Kidney (tissue), 14 donors: Measurements from ENCODE around the gene C4BPA. TPM values are rescaled to one million over a fixed set of nuclear protein-coding genes. Genes with fewer than 3 reads are reported as not detected.

ENCODE experiments used
- DNase-seq, 5 donors: peaks; one replicate each; pipeline ENCODE4 v3.0.0-alpha.2; 2013 to 2020
- FAIRE-seq: peaks from 2 replicates; lab custom pipeline; 2012; peaks lifted over from hg19 to GRCh38; lab: Jason Lieb, UNC
- H3K27ac ChIP-seq, 2 donors: one replicate each; pipeline ENCODE4 v1.7.0; 2013; ENCODE audit warnings: low read depth in 2 of 2, low read length in 2 of 2, inconsistent platforms in 1 of 2
- H3K27me3 ChIP-seq: one replicate; pipeline ENCODE4 v1.7.1; 2013; ENCODE audit warnings: low read length, inconsistent platforms; ENCODE audit not compliant: control insufficient read depth, insufficient read depth
- H3K36me3 ChIP-seq, 3 donors: one replicate each; pipeline versions ENCODE4 v1.7.0 to v1.7.1; 2013; ENCODE audit warnings: low read length in 3 of 3, control low read depth in 1 of 3, inconsistent platforms in 1 of 3; ENCODE audit not compliant: insufficient read depth in 3 of 3, control insufficient read depth in 2 of 3
- H3K4me1 ChIP-seq, 3 donors: one replicate each; pipeline versions ENCODE4 v1.7.0 to v1.7.1; 2013; ENCODE audit warnings: low read length in 3 of 3, inconsistent platforms in 1 of 3, low read depth in 1 of 3; ENCODE audit not compliant: control insufficient read depth in 2 of 3, insufficient read depth in 2 of 3
- H3K4me3 ChIP-seq, 3 donors: one replicate each; pipeline versions ENCODE4 v1.7.0 to v1.8.1; 2013; ENCODE audit warnings: low read length in 3 of 3, control low read depth in 1 of 3, inconsistent platforms in 1 of 3
- H3K9ac ChIP-seq, 3 donors: one replicate each; pipeline versions ENCODE4 v1.7.0 to v1.7.1; 2013; ENCODE audit warnings: low read length in 3 of 3, control low read depth in 1 of 3, inconsistent platforms in 1 of 3
- H3K9me3 ChIP-seq, 3 donors: one replicate each; pipeline versions ENCODE4 v1.7.0 to v1.7.1; 2013; ENCODE audit warnings: low read length in 3 of 3, control low read depth in 1 of 3, inconsistent platforms in 1 of 3; ENCODE audit not compliant: control insufficient read depth in 2 of 3, insufficient read depth in 1 of 3
- CTCF ChIP-seq: IDR thresholded peaks from 3 replicates; pipeline ENCODE4 v1.5.1; 2012; ENCODE audit warnings: mild to moderate bottlenecking, moderate library complexity, borderline replicate concordance; ENCODE audit not compliant: insufficient read depth; ENCODE audit errors: extremely low read depth
- intact Hi-C: fragments of 100-400 bp; cut with DNase I; formaldehyde crosslinking; loops from one replicate; pipeline ENCODE4 v1.11.1; 2022
- polyA plus RNA-seq: library from polyadenylated mRNA; stranded (reverse); fragments of 350-450 nt; fragmentation: Illumina TruSeq; extraction: RNeasy Lipid Tissue Mini Kit (QIAGEN cat#74804); gene quantifications from one replicate; pipeline ENCODE4 v1.2.3, GENCODE V29; 2014; ENCODE audit warnings: low read depth, low replicate concordance; ENCODE audit not compliant: insufficient read depth
- total RNA-seq: library from RNA; stranded (reverse); fragmentation: NEBNext Ultra II Directional; extraction: Animal tissue kit (Norgen Biotek cat#: 25700); gene quantifications from one replicate; pipeline ENCODE4 v1.2.1, GENCODE V29; 2021
- donor health status: control.
- donor health status: control.
- donor health status: control.
- donor health status: control.
- donor health status: control.
- donor health status: DM: yes; HTN: yes; CAD: no.
- donor health status: Normal renal cell carcinoma (clear cell type).

The C4BPA gene
- total and polyA plus RNA-seq, 2 donors from 2014 or later: 45.7 TPM; not detected in 1

DNA sequence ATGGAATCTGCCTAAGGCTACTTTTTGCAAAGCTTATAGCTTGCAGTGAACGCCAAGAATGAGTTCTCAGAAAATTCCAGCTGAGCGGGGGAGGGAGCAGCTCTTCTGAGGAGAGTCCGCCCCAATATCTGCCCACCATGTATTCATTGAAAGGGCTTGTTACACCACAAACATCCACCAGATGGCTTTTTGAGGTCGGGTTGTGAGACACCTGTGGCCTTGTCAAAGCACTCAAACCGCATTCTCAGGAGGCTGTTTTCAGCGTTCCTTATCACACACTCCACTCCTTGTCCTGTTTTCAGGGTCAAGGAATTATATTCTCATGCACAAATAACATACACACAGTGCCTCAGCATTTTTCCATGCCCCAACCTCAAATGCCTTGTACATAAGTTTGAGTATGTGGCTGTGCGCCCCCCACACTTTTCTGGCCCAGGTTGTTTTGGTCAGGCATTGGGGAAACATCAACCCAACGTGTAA lies 19.3 kb upstream of the C4BPA start:
- Histone ChIP-seq H3K36me3 (peaks cover 0 to 6% (median 0%) of the 10 kb centered on the region in 3 donors), H3K4me1 (peaks cover 0 to 4% (median 3%) of the 10 kb centered on the region in 3 donors), H3K27me3 (no peaks in the 10 kb centered on the region), H3K9ac (no peak overlapping the region), H3K9me3 (no peaks in the 10 kb centered on the region), H3K4me3 (no peak overlapping the region), H3K27ac (no peak overlapping the region)
- peak in 4 of 5 donors; percentile 53 to 90 (median 78) for DNase-seq
- TF ChIP-seq CTCF: peak; percentile 58
- no peak for FAIRE-seq
- intact Hi-C loops: loop anchor here (10.0 kb wide), 1 partner anchor 320 kb away; no protein-coding TSS in a partner anchor

GRCh38 chr1:207085887-207086286 lies 18.1 kb upstream of the C4BPA start:
- Histone ChIP-seq H3K27me3 (no peaks in the 10 kb centered on the region), H3K9me3 (no peaks in the 10 kb centered on the region), H3K36me3 (no peaks in the 10 kb centered on the region), H3K4me3 (no peak overlapping the region), H3K9ac (no peak overlapping the region), H3K27ac (no peak overlapping the region), H3K4me1 (peaks cover 0 to 4% (median 3%) of the 10 kb centered on the region in 3 donors)
- no peak for TF ChIP-seq CTCF
- no peak for DNase-seq
- intact Hi-C loops: loop anchor here (10.0 kb wide), 1 partner anchor 319 kb away; no protein-coding TSS in a partner anchor
- FAIRE-seq: no peak

GRCh38 chr1:207088161-207088560 lies 15.9 kb upstream of the C4BPA start:
- Histone ChIP-seq H3K27ac (no peak overlapping the region), H3K27me3 (no peaks in the 10 kb centered on the region), H3K4me3 (no peak overlapping the region), H3K9ac (no peak overlapping the region), H3K4me1 (peaks cover 0 to 4% (median 3%) of the 10 kb centered on the region in 3 donors), H3K36me3 (no peaks in the 10 kb centered on the region), H3K9me3 (no peaks in the 10 kb centered on the region)
- TF ChIP-seq CTCF: no peak
- intact Hi-C loops: loop anchor here (10.0 kb wide), 1 partner anchor 317 kb away; no protein-coding TSS in a partner anchor
- FAIRE-seq (no peak), DNase-seq (no peak)
